ENCODE results near the gene PHTF2. TPM values are rescaled to one million over a fixed set of nuclear protein-coding genes. Genes with fewer than 3 reads are reported as not detected.

The PHTF2 gene
- polyA plus RNA-seq, 1 donor (not counting 4 experiments of a cell fraction or from before 2014, with no cell fraction given): 24.1 TPM

GRCh38 chr7:77800730-77801129 is 2.2 kb downstream of the PHTF2 start:
- FAIRE-seq: no peak

GRCh38 chr7:77802557-77803405 is 4.2 kb downstream of the PHTF2 start:
- dilution Hi-C loops (cut with MboI; ENCODE audit: extremely low pct_ligation_motif_present, low sequenced_read_pairs): no loop called here
- no peak overlapping the region for H3K27ac ChIP-seq (ENCODE audit: control insufficient read depth, insufficient read depth, low read length)

More at GRCh38 chr7:77800730-77801129, 2.2 kb downstream of the PHTF2 start:
- H3K4me2 ChIP-seq (ENCODE audit: control insufficient read depth, extremely low read depth, insufficient read depth, low read depth, low read length): no peak overlapping the region
- no peak overlapping the region for H3K9ac ChIP-seq (ENCODE audit: control insufficient read depth, extremely low read depth, insufficient read depth, low read length)
- H3K36me3 ChIP-seq (ENCODE audit: control insufficient read depth in 2 of 2, extremely low read depth in 1 of 2, insufficient read depth in 2 of 2, low read length in 2 of 2): peaks cover 0 to 1% of the 10 kb centered on the region in 2 experiments
- peaks cover 2% of the 10 kb centered on the region for H4K20me1 ChIP-seq (ENCODE audit: control insufficient read depth, extremely low read depth, insufficient read depth, low read length)
- no peak overlapping the region for H2AFZ ChIP-seq (ENCODE audit: control insufficient read depth, low read length)
- no peak overlapping the region for H3K27ac ChIP-seq (ENCODE audit: control insufficient read depth, insufficient read depth, low read length)
- peaks cover 17% of the 10 kb centered on the region for H3K4me1 ChIP-seq (ENCODE audit: control insufficient read depth, extremely low read depth, insufficient read depth, low read length)
- dilution Hi-C loops (cut with MboI; ENCODE audit: extremely low pct_ligation_motif_present, low sequenced_read_pairs): no loop called here
- H3K79me2 ChIP-seq (ENCODE audit: control insufficient read depth, insufficient read depth, low read length): peaks cover 58% of the 10 kb centered on the region
- TF ChIP-seq CTCF (optimal IDR thresholded peaks at IDR 0.05 in 1 of 3, IDR thresholded peaks at IDR 0.05 in 1 of 3, conservative IDR thresholded peaks at IDR 0.05 in 1 of 3; ENCODE audit: extremely low read depth in 1 of 3, insufficient read depth in 2 of 3, low read length in 3 of 3): no peak
- no peaks in the 10 kb centered on the region for H3K27me3 ChIP-seq (ENCODE audit: control insufficient read depth, extremely low read depth, insufficient read depth, low read length)
- no peaks in the 10 kb centered on the region for H3K9me1 ChIP-seq (ENCODE audit: control insufficient read depth, extremely low read depth, insufficient read depth, low read length)
- DNase-seq (ENCODE audit: low read depth, low spot score): no peak
- H3K9me3 ChIP-seq (ENCODE audit: control insufficient read depth, low read depth, low read length): no peaks in the 10 kb centered on the region
- H3K4me3 ChIP-seq (ENCODE audit: control insufficient read depth in 2 of 3, extremely low read depth in 1 of 3, insufficient read depth in 2 of 3, low read depth in 1 of 3, low read length in 3 of 3): no peak overlapping the region

More at GRCh38 chr7:77802557-77803405, 4.2 kb downstream of the PHTF2 start:
- FAIRE-seq: no peak
- Histone ChIP-seq H2AFZ (ENCODE audit: control insufficient read depth, low read length) (no peak overlapping the region), H3K9me3 (ENCODE audit: control insufficient read depth, low read depth, low read length) (no peaks in the 10 kb centered on the region), H3K4me3 (ENCODE audit: control insufficient read depth in 2 of 3, extremely low read depth in 1 of 3, insufficient read depth in 2 of 3, low read depth in 1 of 3, low read length in 3 of 3) (no peak overlapping the region), H3K4me2 (ENCODE audit: control insufficient read depth, extremely low read depth, insufficient read depth, low read depth, low read length) (no peak overlapping the region), H3K9ac (ENCODE audit: control insufficient read depth, extremely low read depth, insufficient read depth, low read length) (no peak overlapping the region), H3K27me3 (ENCODE audit: control insufficient read depth, extremely low read depth, insufficient read depth, low read length) (no peaks in the 10 kb centered on the region), H3K4me1 (ENCODE audit: control insufficient read depth, extremely low read depth, insufficient read depth, low read length) (peaks cover 10% of the 10 kb centered on the region), H3K9me1 (ENCODE audit: control insufficient read depth, extremely low read depth, insufficient read depth, low read length) (no peaks in the 10 kb centered on the region), H3K36me3 (ENCODE audit: control insufficient read depth in 2 of 2, extremely low read depth in 1 of 2, insufficient read depth in 2 of 2, low read length in 2 of 2) (no peaks in the 10 kb centered on the region), H3K79me2 (ENCODE audit: control insufficient read depth, insufficient read depth, low read length) (peaks cover 45% of the 10 kb centered on the region), H4K20me1 (ENCODE audit: control insufficient read depth, extremely low read depth, insufficient read depth, low read length) (no peaks in the 10 kb centered on the region)
- no peak for DNase-seq (ENCODE audit: low read depth, low spot score)
- TF ChIP-seq CTCF (optimal IDR thresholded peaks at IDR 0.05 in 1 of 3, IDR thresholded peaks at IDR 0.05 in 1 of 3, conservative IDR thresholded peaks at IDR 0.05 in 1 of 3; ENCODE audit: extremely low read depth in 1 of 3, insufficient read depth in 2 of 3, low read length in 3 of 3): no peak
- TF ChIP-seq EZH2 (IDR thresholded peaks at IDR 0.05; ENCODE audit: low read length): no peak
